A549 (cell line): ENCODE results near the gene RIPOR2.

Experiments
- CHD2 ChIP-seq: fragments of 150-350 bp; IDR thresholded peaks from 2 replicates; pipeline ENCODE4 v1.6.1; 2014; ENCODE audit warnings: low read length; ENCODE audit not compliant: partially characterized antibody
- POLR2A ChIP-seq: IDR thresholded peaks from 2 replicates; pipeline ENCODE4 v1.6.1; 2012; ENCODE audit warnings: mild to moderate bottlenecking, low read length
- RAD21 ChIP-seq, 2 experiments: fragments of >200 bp in 1 of 2; sonication (Bioruptor Twin) in 1 of 2; formaldehyde crosslinking in 1 of 2; IDR thresholded peaks in 1 of 2; conservative IDR thresholded peaks in 1 of 2; 2 replicates in 1 of 2; 3 replicates in 1 of 2; pipeline ENCODE4 v1.6.1; 2012 to 2018; ENCODE audit warnings: inconsistent platforms in 1 of 2
- TF ChIP-seq, protein P1 (sequence below): fragments of >200 bp; sonication (Bioruptor Twin); formaldehyde crosslinking; IDR thresholded peaks from 3 replicates; pipeline ENCODE4 v1.5.1; 2016

DNA sequence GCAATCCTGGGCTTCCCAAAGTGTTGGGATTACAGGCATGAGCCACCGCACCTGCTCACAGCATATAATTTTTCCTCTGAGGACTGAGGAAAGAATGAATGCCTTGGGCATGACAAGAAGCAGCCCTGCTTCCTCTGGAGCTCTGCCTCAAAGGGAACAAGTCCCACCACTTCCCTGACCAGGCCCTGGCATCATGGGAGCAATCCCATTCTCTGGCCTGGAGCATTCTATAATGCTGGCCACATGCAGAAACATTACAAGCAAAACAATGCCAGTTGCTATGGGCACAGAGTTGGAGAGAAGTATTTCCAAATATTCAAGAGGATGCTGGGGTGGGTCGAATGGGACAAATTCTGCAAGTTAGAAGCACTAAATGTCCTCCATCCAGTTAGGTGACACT lies 95.6 kb downstream of the RIPOR2 start:
- TF ChIP-seq CHD2 (no peak), RAD21 (conservative IDR thresholded peaks at IDR 0.05 in 1 of 2, IDR thresholded peaks at IDR 0.05 in 1 of 2) (no peak), POLR2A (no peak)
- TF ChIP-seq, protein P1, sequence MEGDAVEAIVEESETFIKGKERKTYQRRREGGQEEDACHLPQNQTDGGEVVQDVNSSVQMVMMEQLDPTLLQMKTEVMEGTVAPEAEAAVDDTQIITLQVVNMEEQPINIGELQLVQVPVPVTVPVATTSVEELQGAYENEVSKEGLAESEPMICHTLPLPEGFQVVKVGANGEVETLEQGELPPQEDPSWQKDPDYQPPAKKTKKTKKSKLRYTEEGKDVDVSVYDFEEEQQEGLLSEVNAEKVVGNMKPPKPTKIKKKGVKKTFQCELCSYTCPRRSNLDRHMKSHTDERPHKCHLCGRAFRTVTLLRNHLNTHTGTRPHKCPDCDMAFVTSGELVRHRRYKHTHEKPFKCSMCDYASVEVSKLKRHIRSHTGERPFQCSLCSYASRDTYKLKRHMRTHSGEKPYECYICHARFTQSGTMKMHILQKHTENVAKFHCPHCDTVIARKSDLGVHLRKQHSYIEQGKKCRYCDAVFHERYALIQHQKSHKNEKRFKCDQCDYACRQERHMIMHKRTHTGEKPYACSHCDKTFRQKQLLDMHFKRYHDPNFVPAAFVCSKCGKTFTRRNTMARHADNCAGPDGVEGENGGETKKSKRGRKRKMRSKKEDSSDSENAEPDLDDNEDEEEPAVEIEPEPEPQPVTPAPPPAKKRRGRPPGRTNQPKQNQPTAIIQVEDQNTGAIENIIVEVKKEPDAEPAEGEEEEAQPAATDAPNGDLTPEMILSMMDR = no peak
